Astrocyte (in vitro differentiated cells and primary cell): ENCODE results near the gene MXRA7. TPM values are rescaled to one million over a fixed set of nuclear protein-coding genes. Genes with fewer than 3 reads are reported as not detected.

ENCODE experiments used
- DNase-seq: peaks from one replicate; pipeline ENCODE4 v3.0.0-alpha.2; 2010; ENCODE audit warnings: low read depth
- FAIRE-seq: peaks from 2 replicates; lab custom pipeline; 2011; peaks lifted over from hg19 to GRCh38; lab: Jason Lieb, UNC
- H2AFZ ChIP-seq: 2 replicates; pipeline ENCODE4 v1.6.0; 2012; ENCODE audit warnings: low read depth, low read length, inconsistent platforms
- H3K27ac ChIP-seq: 2 replicates; pipeline ENCODE4 v1.5.1; 2011; ENCODE audit warnings: low read depth, low read length, inconsistent platforms
- H3K27me3 ChIP-seq: 2 replicates; pipeline ENCODE4 v1.6.0; 2011; ENCODE audit warnings: low read length, inconsistent platforms; ENCODE audit not compliant: insufficient read depth
- H3K36me3 ChIP-seq: 2 replicates; pipeline ENCODE4 v1.5.1; 2011; ENCODE audit warnings: low read length, inconsistent platforms; ENCODE audit not compliant: insufficient read depth
- H3K4me1 ChIP-seq: 2 replicates; pipeline ENCODE4 v1.5.1; 2011; ENCODE audit warnings: low read length, inconsistent platforms; ENCODE audit not compliant: insufficient read depth
- H3K4me2 ChIP-seq: 2 replicates; pipeline ENCODE4 v1.6.0; 2012; ENCODE audit warnings: low read length, inconsistent platforms
- H3K4me3 ChIP-seq: 2 replicates; pipeline ENCODE4 v1.5.1; 2011; ENCODE audit warnings: low read depth, mild to moderate bottlenecking, low read length, inconsistent platforms; ENCODE audit not compliant: insufficient read depth
- H3K79me2 ChIP-seq: 2 replicates; pipeline ENCODE4 v1.6.0; 2012; ENCODE audit warnings: mild to moderate bottlenecking, low read length, inconsistent platforms; ENCODE audit not compliant: insufficient read depth
- H3K9ac ChIP-seq: 2 replicates; pipeline ENCODE4 v1.6.0; 2012; ENCODE audit warnings: mild to moderate bottlenecking, low read length, inconsistent platforms
- H3K9me3 ChIP-seq: 2 replicates; pipeline ENCODE4 v1.5.1; 2012; ENCODE audit warnings: low read depth, mild to moderate bottlenecking, low read length, inconsistent platforms; ENCODE audit not compliant: insufficient read depth
- H4K20me1 ChIP-seq: 2 replicates; pipeline ENCODE4 v1.6.0; 2012; ENCODE audit warnings: low read length, inconsistent platforms; ENCODE audit not compliant: insufficient read depth
- H3K27ac Mint-ChIP-seq: one replicate; pipeline ENCODE4 v1.8.0; 2021; ENCODE audit warnings: mild to moderate bottlenecking, mixed read lengths; ENCODE audit not compliant: unreplicated experiment
- H3K27me3 Mint-ChIP-seq: one replicate; pipeline ENCODE4 v1.8.0; 2021; ENCODE audit warnings: low read depth, mixed read lengths; ENCODE audit not compliant: unreplicated experiment
- H3K36me3 Mint-ChIP-seq: one replicate; pipeline ENCODE4 v1.8.0; 2021; ENCODE audit warnings: low read depth, mixed read lengths; ENCODE audit not compliant: unreplicated experiment
- H3K4me1 Mint-ChIP-seq: one replicate; pipeline ENCODE4 v1.8.0; 2021; ENCODE audit warnings: low read depth, mixed read lengths; ENCODE audit not compliant: unreplicated experiment
- H3K4me3 Mint-ChIP-seq: one replicate; pipeline ENCODE4 v1.8.0; 2021; ENCODE audit warnings: mild to moderate bottlenecking, moderate library complexity, mixed read lengths; ENCODE audit not compliant: unreplicated experiment
- H3K9me3 Mint-ChIP-seq: one replicate; pipeline ENCODE4 v1.8.0; 2021; ENCODE audit warnings: mild to moderate bottlenecking, mixed read lengths; ENCODE audit not compliant: unreplicated experiment
- CTCF ChIP-seq: IDR thresholded peaks from 2 replicates; pipeline ENCODE4 v1.5.1; 2011; ENCODE audit warnings: low read depth, mild to moderate bottlenecking, inconsistent platforms, low read length, moderate library complexity; ENCODE audit not compliant: insufficient read depth
- EZH2 ChIP-seq: IDR thresholded peaks from 2 replicates; pipeline ENCODE4 v1.6.1; 2012; ENCODE audit warnings: mild to moderate bottlenecking, low read length, inconsistent platforms; ENCODE audit not compliant: insufficient read depth
- total RNA-seq: library from RNA; stranded (reverse); gene quantifications from 2 replicates; pipeline ENCODE4 v1.2.1, GENCODE V29; 2021

Gene MXRA7
- total RNA-seq, 1 donor from 2014 or later = 177 TPM

GRCh38 chr17:76689859-76690258, 20.9 kb downstream of the MXRA7 start:
- H3K27me3 Mint-ChIP-seq = no peaks in the 10 kb centered on the region
- H3K4me2 ChIP-seq = no peak overlapping the region

GRCh38 chr17:76688165-76688622, 22.6 kb downstream of the MXRA7 start:
- Mint-ChIP-seq H3K4me3 (no peak overlapping the region), H3K36me3 (peaks cover 13% of the 10 kb centered on the region), H3K27ac (peak overlapping the region; percentile 97), H3K27me3 (no peaks in the 10 kb centered on the region), H3K4me1 (peaks cover 27% of the 10 kb centered on the region), H3K9me3 (no peaks in the 10 kb centered on the region)
- peaks cover 66% of the 10 kb centered on the region for H3K79me2 ChIP-seq
- no peak for TF ChIP-seq CTCF
- TF ChIP-seq EZH2 = no peak
- peaks cover 81% of the 10 kb centered on the region for H4K20me1 ChIP-seq
- FAIRE-seq (no peak), DNase-seq (no peak)
- no peaks in the 10 kb centered on the region for H3K9me3 ChIP-seq
- peak overlapping the region; percentile 69 for H3K9ac ChIP-seq
- peak overlapping the region; percentile 81 for H3K4me2 ChIP-seq
- peak overlapping the region; percentile 9 for H2AFZ ChIP-seq
- H3K36me3 ChIP-seq = no peaks in the 10 kb centered on the region
- H3K4me1 ChIP-seq = peaks cover 17% of the 10 kb centered on the region
- peak overlapping the region; percentile 72 for H3K27ac ChIP-seq
- peak overlapping the region; percentile 25 for H3K4me3 ChIP-seq
- H3K27me3 ChIP-seq = no peaks in the 10 kb centered on the region

More at GRCh38 chr17:76689859-76690258, 20.9 kb downstream of the MXRA7 start:
- no peak overlapping the region for H3K9ac ChIP-seq
- peaks cover 13% of the 10 kb centered on the region for H3K36me3 Mint-ChIP-seq
- FAIRE-seq = no peak
- no peaks in the 10 kb centered on the region for H3K9me3 ChIP-seq
- H3K27me3 ChIP-seq = no peaks in the 10 kb centered on the region
- H3K4me3 Mint-ChIP-seq = no peak overlapping the region
- no peak for DNase-seq
- H3K27ac ChIP-seq = no peak overlapping the region
- peak overlapping the region; percentile 10 for H3K27ac Mint-ChIP-seq
- no peak for TF ChIP-seq CTCF
- TF ChIP-seq EZH2 = no peak
- H3K79me2 ChIP-seq = peaks cover 82% of the 10 kb centered on the region
- no peak overlapping the region for H3K4me3 ChIP-seq
- peaks cover 21% of the 10 kb centered on the region for H3K4me1 ChIP-seq
- peaks cover 28% of the 10 kb centered on the region for H3K4me1 Mint-ChIP-seq
- peaks cover 73% of the 10 kb centered on the region for H4K20me1 ChIP-seq
- H2AFZ ChIP-seq = no peak overlapping the region
- H3K9me3 Mint-ChIP-seq = no peaks in the 10 kb centered on the region
- no peaks in the 10 kb centered on the region for H3K36me3 ChIP-seq
